Lung (tissue), 12 donors: Measurements from ENCODE around the gene SEC14L5. TPM values are rescaled to one million over a fixed set of nuclear protein-coding genes. Genes with fewer than 3 reads are reported as not detected.

Experiments
- ATAC-seq: fragments of 200-7000 bp; cut with Tn5 transposase; one replicate; pipeline ENCODE4 v1.9.1; 2020; ENCODE audit warnings: moderate number of reproducible peaks; ENCODE audit not compliant: insufficient read depth, low FRiP score
- DNase-seq, 3 donors: peaks; one replicate each; pipeline ENCODE4 v3.0.0-alpha.2; 2013 to 2017
- H3K27ac ChIP-seq, 2 donors: one replicate each; pipeline ENCODE4 v1.5.1; 2013; ENCODE audit warnings: mild to moderate bottlenecking in 2 of 2, moderate library complexity in 2 of 2, control low read depth in 1 of 2, inconsistent platforms in 1 of 2, low read depth in 1 of 2, low read length in 1 of 2
- H3K27me3 ChIP-seq, 3 donors: one replicate each; pipeline ENCODE4 v1.5.1; 2013; ENCODE audit warnings: low read length in 2 of 3; ENCODE audit not compliant: control insufficient read depth in 3 of 3, insufficient read depth in 3 of 3
- H3K36me3 ChIP-seq, 4 donors: one replicate each; pipeline ENCODE4 v1.5.1; 2013; ENCODE audit warnings: low read length in 4 of 4, mild to moderate bottlenecking in 1 of 4, moderate library complexity in 1 of 4; ENCODE audit not compliant: control insufficient read depth in 4 of 4, insufficient read depth in 4 of 4
- H3K4me1 ChIP-seq, 5 donors: one replicate each; pipeline ENCODE4 v1.5.1; 2013; ENCODE audit warnings: low read length in 5 of 5, mild to moderate bottlenecking in 2 of 5, moderate library complexity in 1 of 5; ENCODE audit not compliant: control insufficient read depth in 5 of 5, insufficient read depth in 5 of 5
- H3K4me3 ChIP-seq: one replicate; pipeline ENCODE4 v1.5.1; 2013; ENCODE audit warnings: mild to moderate bottlenecking, control low read depth, moderate library complexity
- H3K9ac ChIP-seq, 2 donors: one replicate each; pipeline ENCODE4 v1.5.1; 2013; ENCODE audit warnings: low read length in 2 of 2, control low read depth in 1 of 2; ENCODE audit not compliant: insufficient read depth in 1 of 2
- H3K9me3 ChIP-seq, 4 donors: one replicate each; pipeline ENCODE4 v1.5.1; 2013; ENCODE audit warnings: low read length in 3 of 4, mild to moderate bottlenecking in 1 of 4, moderate library complexity in 1 of 4; ENCODE audit not compliant: control insufficient read depth in 4 of 4, insufficient read depth in 3 of 4
- WGBS, 2 donors: extraction: QIAGEN DNeasy Blood & Tissue Kit; methylation state at CpG; one replicate each; pipeline ENCODE4 v1.1.7; 2013; 5-methylcytosine and 5-hydroxymethylcytosine counted together
- polyA plus RNA-seq, 2 donors: library from polyadenylated mRNA; stranded (reverse); fragments of 200-250 nt; gene quantifications; one replicate each; pipeline ENCODE4 v1.2.1, GENCODE V29; 2013
- total RNA-seq, 2 donors: library from RNA; depleted of rRNA in 1 of 2; stranded (reverse); fragments of >200 nt in 1 of 2; gene quantifications; one replicate each; pipeline ENCODE4 v1.2.1, GENCODE V29; 2014 to 2021
- TF ChIP-seq, protein P1 (sequence below): IDR thresholded peaks from 2 replicates; pipeline ENCODE4 v1.5.1; 2012; ENCODE audit warnings: mild to moderate bottlenecking; ENCODE audit errors: control extremely low read depth, extremely low read depth
- donor health status: control.
- donor health status: control.
- donor health status: Bipolar disorder and iron deficiency.
- donor health status: healthy.
- donor health status: DM: yes; HTN: yes; CAD: no.

Gene SEC14L5
- total and polyA plus RNA-seq, 4 donors = 0.10 to 0.98 (median 0.28) TPM

DNA sequence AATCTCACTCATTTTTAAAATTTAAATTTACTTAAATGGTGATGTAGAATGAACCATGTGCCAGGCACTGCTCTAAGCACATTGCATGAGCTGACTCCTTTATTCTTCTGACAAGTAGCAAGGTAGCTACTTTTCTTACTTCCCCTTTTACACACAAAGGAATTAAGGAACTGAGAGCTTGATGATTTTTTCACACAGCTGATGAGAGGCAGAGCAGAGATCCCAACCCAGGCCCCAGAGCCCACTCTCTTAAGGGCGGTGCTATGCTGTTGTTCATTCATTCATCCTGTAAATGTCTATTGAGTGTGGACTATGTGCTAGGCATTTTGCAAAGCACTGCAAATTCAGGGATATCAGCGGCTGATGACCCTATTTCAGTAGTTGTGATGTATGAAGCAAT is 17.9 kb downstream of the SEC14L5 start:
- ATAC-seq = no peak
- no peak for DNase-seq
- 66 to 77% methylated on average over 2 of the region's 2 CpGs for WGBS, 2 donors
- peaks cover 0 to 2% (median 0%) of the 10 kb centered on the region in 5 donors for H3K4me1 ChIP-seq
- no peak overlapping the region for H3K9ac ChIP-seq
- TF ChIP-seq, protein P1, sequence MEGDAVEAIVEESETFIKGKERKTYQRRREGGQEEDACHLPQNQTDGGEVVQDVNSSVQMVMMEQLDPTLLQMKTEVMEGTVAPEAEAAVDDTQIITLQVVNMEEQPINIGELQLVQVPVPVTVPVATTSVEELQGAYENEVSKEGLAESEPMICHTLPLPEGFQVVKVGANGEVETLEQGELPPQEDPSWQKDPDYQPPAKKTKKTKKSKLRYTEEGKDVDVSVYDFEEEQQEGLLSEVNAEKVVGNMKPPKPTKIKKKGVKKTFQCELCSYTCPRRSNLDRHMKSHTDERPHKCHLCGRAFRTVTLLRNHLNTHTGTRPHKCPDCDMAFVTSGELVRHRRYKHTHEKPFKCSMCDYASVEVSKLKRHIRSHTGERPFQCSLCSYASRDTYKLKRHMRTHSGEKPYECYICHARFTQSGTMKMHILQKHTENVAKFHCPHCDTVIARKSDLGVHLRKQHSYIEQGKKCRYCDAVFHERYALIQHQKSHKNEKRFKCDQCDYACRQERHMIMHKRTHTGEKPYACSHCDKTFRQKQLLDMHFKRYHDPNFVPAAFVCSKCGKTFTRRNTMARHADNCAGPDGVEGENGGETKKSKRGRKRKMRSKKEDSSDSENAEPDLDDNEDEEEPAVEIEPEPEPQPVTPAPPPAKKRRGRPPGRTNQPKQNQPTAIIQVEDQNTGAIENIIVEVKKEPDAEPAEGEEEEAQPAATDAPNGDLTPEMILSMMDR = no peak
- H3K27ac ChIP-seq = no peak overlapping the region
- no peak overlapping the region for H3K4me3 ChIP-seq
- H3K27me3 ChIP-seq = no peaks in the 10 kb centered on the region
- H3K9me3 ChIP-seq = peaks cover 0 to 6% (median 0%) of the 10 kb centered on the region in 4 donors
- no peaks in the 10 kb centered on the region for H3K36me3 ChIP-seq

DNA sequence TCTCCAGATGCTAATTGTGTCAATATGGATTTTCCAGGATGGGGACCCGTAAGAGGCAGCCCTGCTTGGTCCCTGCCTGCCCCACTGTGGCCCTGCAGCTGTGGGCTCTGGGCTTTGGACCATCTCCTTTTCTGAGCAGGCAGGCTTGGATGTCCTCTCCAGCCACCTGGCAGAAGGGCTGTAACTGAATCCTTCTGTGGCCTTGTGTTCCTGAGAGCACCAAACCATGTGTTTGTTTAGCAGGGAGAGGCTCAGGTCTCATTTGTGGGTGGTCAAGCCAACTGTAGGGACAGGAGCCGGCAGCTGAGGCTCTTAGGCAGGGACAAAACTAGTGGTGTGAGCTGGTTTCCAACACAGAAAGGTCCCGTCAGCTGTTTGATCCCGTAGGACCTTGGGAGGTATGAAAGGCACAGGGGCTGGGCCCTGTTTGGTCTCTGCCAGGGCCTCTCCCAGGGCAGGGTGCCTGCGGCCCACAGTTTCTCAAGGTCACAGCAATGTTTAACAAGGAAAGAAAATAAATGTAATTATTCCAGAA is 18.5 kb downstream of the SEC14L5 start:
- TF ChIP-seq, protein P1 = no peak
- H3K4me1 ChIP-seq = peaks cover 0 to 2% (median 0%) of the 10 kb centered on the region in 5 donors
- no peak overlapping the region for H3K9ac ChIP-seq
- no peak for ATAC-seq
- H3K27ac ChIP-seq = no peak overlapping the region
- WGBS, 2 donors = 82 to 90% methylated on average over 5 of the region's 5 CpGs
- H3K9me3 ChIP-seq = peaks cover 0 to 6% (median 0%) of the 10 kb centered on the region in 4 donors
- H3K27me3 ChIP-seq = no peaks in the 10 kb centered on the region
- no peak for DNase-seq
- no peak overlapping the region for H3K4me3 ChIP-seq
- no peaks in the 10 kb centered on the region for H3K36me3 ChIP-seq

DNA sequence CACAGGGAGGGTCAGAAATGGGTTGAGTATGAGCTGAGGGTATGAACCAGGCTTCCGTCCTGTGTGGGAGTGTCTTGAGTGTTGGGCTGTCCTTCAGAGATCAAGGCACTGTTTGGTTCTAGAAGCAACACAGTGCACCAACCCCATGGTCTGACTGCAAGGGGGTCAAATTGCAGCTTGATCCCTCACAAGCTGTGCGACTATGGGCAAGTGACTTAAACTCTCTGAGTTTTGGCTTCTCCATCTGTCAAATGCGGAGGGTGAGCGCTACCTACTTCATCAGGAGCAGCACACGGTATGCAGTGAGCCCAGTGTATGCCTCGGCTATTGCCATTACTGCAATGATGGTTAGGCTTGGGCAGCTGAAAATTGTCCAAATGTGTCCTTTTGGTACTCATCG is 21.0 kb downstream of the SEC14L5 start:
- 81 to 88% methylated on average over 7 of the region's 7 CpGs for WGBS, 2 donors
- TF ChIP-seq, protein P1 = no peak
- no peak overlapping the region for H3K4me3 ChIP-seq
- no peak overlapping the region for H3K9ac ChIP-seq
- H3K27ac ChIP-seq = no peak overlapping the region
- ATAC-seq (no peak), DNase-seq (no peak)
- no peaks in the 10 kb centered on the region for H3K36me3 ChIP-seq
- peaks cover 0 to 5% (median under 1%) of the 10 kb centered on the region in 4 donors for H3K9me3 ChIP-seq
- H3K27me3 ChIP-seq = no peaks in the 10 kb centered on the region
- no peaks in the 10 kb centered on the region for H3K4me1 ChIP-seq
